ENCODE results near the gene ELP4. TPM values are rescaled to one million over a fixed set of nuclear protein-coding genes. Genes with fewer than 3 reads are reported as not detected.

The ELP4 gene
- total RNA-seq, 1 donor from 2014 or later: 15.0 TPM

DNA sequence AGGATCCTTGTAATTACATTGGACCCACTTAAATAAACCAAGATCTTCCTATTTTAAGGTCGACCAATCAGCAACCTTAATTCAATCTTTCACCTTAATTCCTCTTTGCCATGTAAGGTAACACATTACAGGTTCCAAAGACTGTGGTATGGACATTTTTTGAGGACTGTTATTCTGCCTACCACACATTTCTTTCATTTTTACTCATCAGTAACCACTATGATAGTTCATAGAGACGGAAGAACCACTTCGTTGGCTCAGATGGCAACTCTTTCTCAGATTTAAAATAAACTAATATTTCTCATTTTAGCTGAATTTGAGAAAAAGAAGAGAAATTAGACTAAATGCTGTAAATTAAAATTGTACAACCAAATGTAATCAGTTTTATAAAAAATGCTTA lies 205.3 kb downstream of the ELP4 start:
- no peak overlapping the region for H3K4me3 Mint-ChIP-seq (ENCODE audit: unreplicated experiment)

DNA sequence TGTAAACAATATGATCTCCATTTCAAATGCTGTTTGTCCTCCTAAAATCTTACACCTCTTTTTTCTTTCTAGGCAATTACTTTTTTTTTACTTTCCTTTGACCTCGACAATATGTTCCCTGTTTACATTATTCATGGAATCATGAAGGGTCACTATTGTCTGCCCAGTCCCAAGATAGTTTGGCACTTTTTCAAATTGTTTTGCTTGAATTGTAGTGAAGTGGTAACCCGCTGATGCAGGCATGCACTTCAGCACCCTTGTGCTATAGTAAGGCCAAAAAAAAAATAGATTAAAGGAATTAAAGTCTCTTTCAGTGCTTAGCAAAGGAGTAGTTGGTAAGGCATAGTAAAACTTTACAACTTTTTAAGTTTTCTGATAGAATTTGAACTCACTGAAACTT lies 210.7 kb downstream of the ELP4 start:
- Mint-ChIP-seq H3K9me3 (ENCODE audit: unreplicated experiment) (no peaks in the 10 kb centered on the region), H3K4me1 (ENCODE audit: unreplicated experiment) (no peaks in the 10 kb centered on the region), H3K27me3 (ENCODE audit: unreplicated experiment) (no peaks in the 10 kb centered on the region), H3K27ac (ENCODE audit: unreplicated experiment) (no peak overlapping the region), H3K4me3 (ENCODE audit: unreplicated experiment) (no peak overlapping the region), H3K36me3 (ENCODE audit: unreplicated experiment) (no peaks in the 10 kb centered on the region)
- no peak for DNase-seq (ENCODE audit: extremely low spot score, unreplicated experiment)
- TF ChIP-seq, protein P1, sequence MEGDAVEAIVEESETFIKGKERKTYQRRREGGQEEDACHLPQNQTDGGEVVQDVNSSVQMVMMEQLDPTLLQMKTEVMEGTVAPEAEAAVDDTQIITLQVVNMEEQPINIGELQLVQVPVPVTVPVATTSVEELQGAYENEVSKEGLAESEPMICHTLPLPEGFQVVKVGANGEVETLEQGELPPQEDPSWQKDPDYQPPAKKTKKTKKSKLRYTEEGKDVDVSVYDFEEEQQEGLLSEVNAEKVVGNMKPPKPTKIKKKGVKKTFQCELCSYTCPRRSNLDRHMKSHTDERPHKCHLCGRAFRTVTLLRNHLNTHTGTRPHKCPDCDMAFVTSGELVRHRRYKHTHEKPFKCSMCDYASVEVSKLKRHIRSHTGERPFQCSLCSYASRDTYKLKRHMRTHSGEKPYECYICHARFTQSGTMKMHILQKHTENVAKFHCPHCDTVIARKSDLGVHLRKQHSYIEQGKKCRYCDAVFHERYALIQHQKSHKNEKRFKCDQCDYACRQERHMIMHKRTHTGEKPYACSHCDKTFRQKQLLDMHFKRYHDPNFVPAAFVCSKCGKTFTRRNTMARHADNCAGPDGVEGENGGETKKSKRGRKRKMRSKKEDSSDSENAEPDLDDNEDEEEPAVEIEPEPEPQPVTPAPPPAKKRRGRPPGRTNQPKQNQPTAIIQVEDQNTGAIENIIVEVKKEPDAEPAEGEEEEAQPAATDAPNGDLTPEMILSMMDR (IDR thresholded peaks at IDR 0.05): no peak

More for the DNA sequence above, 205.3 kb downstream of the ELP4 start:
- no peaks in the 10 kb centered on the region for H3K4me1 Mint-ChIP-seq (ENCODE audit: unreplicated experiment)
- H3K27me3 Mint-ChIP-seq (ENCODE audit: unreplicated experiment): no peaks in the 10 kb centered on the region
- peaks cover 6% of the 10 kb centered on the region for H3K9me3 Mint-ChIP-seq (ENCODE audit: unreplicated experiment)
- DNase-seq (ENCODE audit: extremely low spot score, unreplicated experiment): no peak
- H3K27ac Mint-ChIP-seq (ENCODE audit: unreplicated experiment): no peak overlapping the region
- no peaks in the 10 kb centered on the region for H3K36me3 Mint-ChIP-seq (ENCODE audit: unreplicated experiment)
- TF ChIP-seq, protein P1 (IDR thresholded peaks at IDR 0.05): no peak

DNA sequence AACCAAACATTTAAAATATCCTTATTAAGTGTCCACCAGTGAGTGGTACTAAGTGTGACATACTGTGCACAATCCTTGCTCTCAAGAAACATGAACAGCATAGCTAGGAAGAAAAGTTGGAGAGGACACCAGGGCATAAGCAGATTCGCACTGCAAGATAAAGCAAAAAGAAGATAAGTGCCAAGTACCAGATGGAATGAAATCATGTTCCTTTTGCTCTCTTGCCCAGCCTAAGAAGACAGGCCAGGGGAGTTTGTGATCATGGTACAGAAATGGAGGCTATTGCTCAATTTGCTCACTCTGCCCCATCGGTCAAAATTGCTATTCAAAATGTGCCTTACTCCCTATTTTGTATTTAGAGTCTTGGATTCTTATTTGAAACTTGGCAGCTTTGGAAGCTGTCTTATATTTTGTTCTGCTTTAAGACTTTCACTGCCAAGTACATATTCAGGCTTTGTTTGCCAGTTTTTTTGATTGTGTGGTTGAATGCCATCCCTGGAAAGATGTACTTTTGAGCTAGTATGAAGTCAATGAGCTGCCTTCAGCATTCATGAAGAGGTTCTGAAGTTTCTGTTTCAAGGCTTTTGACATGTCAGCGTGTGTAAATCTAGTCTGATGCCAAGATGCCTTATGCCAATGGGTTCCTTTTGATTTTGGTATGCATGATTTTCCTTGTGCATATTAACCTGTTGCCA lies 211.3 kb downstream of the ELP4 start:
- Mint-ChIP-seq H3K4me3 (ENCODE audit: unreplicated experiment) (no peak overlapping the region), H3K27ac (ENCODE audit: unreplicated experiment) (no peak overlapping the region)
- no peak for DNase-seq (ENCODE audit: extremely low spot score, unreplicated experiment)

DNA sequence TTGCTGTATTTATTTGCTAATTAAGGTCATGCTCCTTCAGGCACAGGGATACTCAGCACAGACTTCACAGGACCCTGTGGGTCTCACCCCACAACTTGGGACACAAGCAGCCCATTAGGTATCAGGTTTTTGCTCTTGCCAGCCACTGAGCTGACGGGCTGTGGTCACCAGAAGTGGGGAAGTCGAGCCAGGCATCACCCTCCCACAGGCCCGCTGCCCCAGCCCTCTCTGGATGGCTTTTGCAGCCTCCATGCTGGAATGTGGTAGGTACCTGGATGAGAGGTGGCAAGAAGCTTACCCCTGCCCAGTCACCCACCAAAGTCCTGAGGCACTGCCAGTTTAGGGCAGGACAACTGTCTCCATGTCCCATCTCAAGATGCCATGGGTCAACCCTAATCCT lies 213.2 kb downstream of the ELP4 start:
- Mint-ChIP-seq H3K4me3 (ENCODE audit: unreplicated experiment) (no peak overlapping the region), H3K9me3 (ENCODE audit: unreplicated experiment) (no peaks in the 10 kb centered on the region), H3K4me1 (ENCODE audit: unreplicated experiment) (no peaks in the 10 kb centered on the region), H3K27ac (ENCODE audit: unreplicated experiment) (no peak overlapping the region), H3K36me3 (ENCODE audit: unreplicated experiment) (peaks cover 2% of the 10 kb centered on the region), H3K27me3 (ENCODE audit: unreplicated experiment) (no peaks in the 10 kb centered on the region)
- TF ChIP-seq, protein P1 (IDR thresholded peaks at IDR 0.05): no peak
- no peak for DNase-seq (ENCODE audit: extremely low spot score, unreplicated experiment)

More for the DNA sequence above, 211.3 kb downstream of the ELP4 start:
- Mint-ChIP-seq H3K9me3 (ENCODE audit: unreplicated experiment) (no peaks in the 10 kb centered on the region), H3K4me1 (ENCODE audit: unreplicated experiment) (no peaks in the 10 kb centered on the region), H3K36me3 (ENCODE audit: unreplicated experiment) (peaks cover 2% of the 10 kb centered on the region), H3K27me3 (ENCODE audit: unreplicated experiment) (no peaks in the 10 kb centered on the region)
- TF ChIP-seq, protein P1 (IDR thresholded peaks at IDR 0.05): no peak

DNA sequence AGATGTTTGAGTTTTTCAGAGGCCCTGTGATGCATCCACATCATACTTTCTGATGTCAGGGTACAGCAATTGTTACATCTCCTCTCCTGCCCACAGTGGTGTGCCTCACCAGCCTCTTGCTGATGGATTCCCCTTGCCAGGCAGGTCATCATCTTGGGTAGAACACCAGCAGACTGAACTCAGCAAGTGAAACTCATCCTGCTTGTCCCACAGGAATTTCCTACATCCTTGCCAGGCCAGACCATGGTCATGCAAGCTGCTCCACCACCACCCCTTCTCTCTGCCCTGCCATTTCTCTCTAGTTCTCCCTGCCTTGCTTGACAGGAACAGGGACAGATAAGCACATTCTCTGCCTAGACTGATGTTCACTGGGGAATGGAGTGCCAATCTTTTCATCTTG lies 215.6 kb downstream of the ELP4 start:
- DNase-seq (ENCODE audit: extremely low spot score, unreplicated experiment): no peak
- H3K9me3 Mint-ChIP-seq (ENCODE audit: unreplicated experiment): no peaks in the 10 kb centered on the region

More for the DNA sequence above, 215.6 kb downstream of the ELP4 start:
- H3K4me1 Mint-ChIP-seq (ENCODE audit: unreplicated experiment): no peaks in the 10 kb centered on the region
- H3K36me3 Mint-ChIP-seq (ENCODE audit: unreplicated experiment): peaks cover 2% of the 10 kb centered on the region
- H3K4me3 Mint-ChIP-seq (ENCODE audit: unreplicated experiment): no peak overlapping the region
- no peak overlapping the region for H3K27ac Mint-ChIP-seq (ENCODE audit: unreplicated experiment)
- TF ChIP-seq, protein P1 (IDR thresholded peaks at IDR 0.05): no peak
- H3K27me3 Mint-ChIP-seq (ENCODE audit: unreplicated experiment): no peaks in the 10 kb centered on the region

Data from osteocyte (in vitro differentiated cells).